Panc1 (cell line): Measurements from ENCODE around the gene ADAMTS2. TPM values are rescaled to one million over a fixed set of nuclear protein-coding genes. Genes with fewer than 3 reads are reported as not detected.

Experiments used
- ATAC-seq: fragments of 200-7000 bp; cut with Tn5 transposase; 2 replicates; pipeline ENCODE4 v1.9.1; 2020; ENCODE audit warnings: mild to moderate bottlenecking, moderate library complexity
- BruUV-seq: library from RNA; stranded (reverse); fragments of 400-500 nt; replicated peaks from 2 replicates; lab custom pipeline; 2021; lab: Mats Ljungman, UMichigan
- CTCF ChIA-PET: fragments of 300-600 bp; sonication (Branson Sonifier 250); formaldehyde crosslinking; loops from one replicate; lab custom pipeline; 2022; ENCODE audit warnings: antibody characterized with exemption; lab: Charles Lee
- POLR2A ChIA-PET: fragments of 300-600 bp; sonication (Branson Sonifier 250); formaldehyde crosslinking; loops from one replicate; lab custom pipeline; 2022; ENCODE audit warnings: antibody characterized with exemption; lab: Charles Lee
- DNase-seq: peaks from one replicate; pipeline ENCODE4 v3.0.0-alpha.2; 2010; ENCODE audit warnings: low read depth, low spot score
- H3K27ac ChIP-seq: 2 replicates; pipeline ENCODE4 v1.5.1; 2011; ENCODE audit warnings: mild to moderate bottlenecking, low read length, inconsistent platforms
- H3K27me3 ChIP-seq: fragments of 200-500 bp; sonication (Bioruptor generic); 2 replicates; pipeline ENCODE4 v1.6.0; 2014; ENCODE audit warnings: low read length, inconsistent platforms; ENCODE audit not compliant: control insufficient read depth, insufficient read depth
- H3K36me3 ChIP-seq: fragments of 200-500 bp; sonication (Bioruptor generic); 2 replicates; pipeline ENCODE4 v1.5.1; 2014; ENCODE audit warnings: inconsistent platforms, mild to moderate bottlenecking, low read length, moderate library complexity; ENCODE audit not compliant: control insufficient read depth, insufficient read depth
- H3K4me1 ChIP-seq: 2 replicates; pipeline ENCODE4 v1.5.1; 2011; ENCODE audit warnings: inconsistent platforms, mild to moderate bottlenecking, low read length, moderate library complexity; ENCODE audit not compliant: control insufficient read depth, insufficient read depth
- H3K4me3 ChIP-seq, 2 experiments: 2 replicates each; pipeline ENCODE4 v1.5.1; 2011 to 2012; ENCODE audit warnings: low read depth in 2 of 2, low read length in 2 of 2, mild to moderate bottlenecking in 2 of 2, inconsistent platforms in 1 of 2, moderate library complexity in 1 of 2
- H3K9me3 ChIP-seq: fragments of 200-500 bp; sonication (Bioruptor generic); 2 replicates; pipeline ENCODE4 v1.5.1; 2014; ENCODE audit warnings: low read depth, mild to moderate bottlenecking, inconsistent platforms, low read length, moderate library complexity; ENCODE audit not compliant: control insufficient read depth, insufficient read depth
- CTCF ChIP-seq: fragments of 450-650 bp; IDR thresholded peaks from 2 replicates; pipeline ENCODE4 v1.5.1; 2017; ENCODE audit warnings: mild to moderate bottlenecking
- POLR2AphosphoS5 ChIP-seq: IDR thresholded peaks from 2 replicates; pipeline ENCODE4 v1.6.1; 2012; ENCODE audit warnings: mild to moderate bottlenecking, low read depth, low read length, moderate library complexity
- REST ChIP-seq, 2 experiments: IDR thresholded peaks; 2 replicates each; pipeline ENCODE4 v1.6.1; 2011 to 2012; ENCODE audit warnings: low read depth in 2 of 2, control low read depth in 1 of 2, low read length in 1 of 2, mild to moderate bottlenecking in 1 of 2, moderate library complexity in 1 of 2; ENCODE audit not compliant: insufficient read depth in 1 of 2
- SIN3A ChIP-seq: IDR thresholded peaks from 2 replicates; pipeline ENCODE4 v1.6.1; 2012; ENCODE audit warnings: low read depth, mild to moderate bottlenecking, low read length, moderate library complexity, borderline replicate concordance; ENCODE audit not compliant: insufficient read depth
- TCF7L2 ChIP-seq: IDR thresholded peaks from 2 replicates; pipeline ENCODE4 v1.6.1; 2011; ENCODE audit warnings: mild to moderate bottlenecking, low read depth, low read length, inconsistent platforms
- in situ Hi-C: cut with HindIII; loops from 2 replicates; pipeline ENCODE4 v1.10.0; 2016; ENCODE audit warnings: low sequenced_read_pairs, low pct_unique_long_range_greater_than_20kb
- intact Hi-C: fragments of 100-400 bp; cut with micrococcal nuclease; formaldehyde crosslinking; loops from one replicate; pipeline ENCODE4 v1.10.0; 2022; ENCODE audit not compliant: unreplicated experiment
- total RNA-seq: library from RNA; stranded (reverse); gene quantifications from one replicate; pipeline ENCODE4 v1.2.1, GENCODE V29; 2021; ENCODE audit not compliant: unreplicated experiment

Gene ADAMTS2
- total RNA-seq, 1 experiment from 2014 or later: 0.13 TPM

GRCh38 chr5:179234563-179235135 is 110.6 kb downstream of the ADAMTS2 start:
- BruUV-seq: no TSS peak
- intact Hi-C loops: no loop called here
- H3K4me3 ChIP-seq: no peak overlapping the region
- POLR2A ChIA-PET: no interaction called here
- ATAC-seq (no peak), DNase-seq (no peak)
- no peaks in the 10 kb centered on the region for H3K9me3 ChIP-seq
- no peaks in the 10 kb centered on the region for H3K4me1 ChIP-seq
- TF ChIP-seq CTCF (no peak), SIN3A (no peak), POLR2AphosphoS5 (no peak), TCF7L2 (no peak), REST (IDR thresholded peaks at IDR 0.05; ENCODE audit: insufficient read depth in 1 of 2, low read depth in 2 of 2, low read length in 1 of 2) (no peak)
- no peaks in the 10 kb centered on the region; the same call in 1 of the 2 replicates for H3K27me3 ChIP-seq
- H3K36me3 ChIP-seq: no peaks in the 10 kb centered on the region
- in situ Hi-C loops: no loop called here
- H3K27ac ChIP-seq: no peak overlapping the region
- CTCF ChIA-PET: no interaction called here

- intact Hi-C loops: no loop called here
- Histone ChIP-seq H3K27me3 (no peaks in the 10 kb centered on the region; the same call in 1 of the 2 replicates), H3K9me3 (no peaks in the 10 kb centered on the region), H3K4me1 (no peaks in the 10 kb centered on the region), H3K4me3 (no peak overlapping the region), H3K36me3 (no peaks in the 10 kb centered on the region), H3K27ac (no peak overlapping the region)
- DNase-seq (no peak), ATAC-seq (no peak)
- in situ Hi-C loops: no loop called here
- CTCF ChIA-PET: interaction anchor here (0.6 kb wide), 1 partner anchor 92 kb away, joined by 5 read pairs; no protein-coding TSS in a partner anchor
- no TSS peak for BruUV-seq
- no peak for TF ChIP-seq CTCF
- TF ChIP-seq SIN3A: no peak
- TF ChIP-seq REST (IDR thresholded peaks at IDR 0.05; ENCODE audit: insufficient read depth in 1 of 2, low read depth in 2 of 2, low read length in 1 of 2): no peak
- POLR2A ChIA-PET: no interaction called here
Observed at GRCh38 chr5:179233909-179234562, 111.2 kb downstream of the ADAMTS2 start.
